Measurements from ENCODE around the gene ABCC6.
"Not testable (repeated sequence)": the region's sequence is repeated elsewhere in the genome, so short reads cannot be mapped to it uniquely, and the experiment has no call there.

GRCh38 chr16:16272573-16273221 lies 49.4 kb upstream of the ABCC6 start:
- not testable (repeated sequence) for TF ChIP-seq ZBTB33 (IDR thresholded peaks at IDR 0.05); CTCF (IDR thresholded peaks at IDR 0.05; ENCODE audit: low read depth, low read length, missing input control); NR2F2 (IDR thresholded peaks at IDR 0.05)
